ENCODE measurements around the gene ATP2A1.
"Not testable (repeated sequence)": the region's sequence is repeated elsewhere in the genome, so short reads cannot be mapped to it uniquely, and the experiment has no call there.

Gene ATP2A1

GRCh38 chr16:28935924-28936783 is 57.9 kb downstream of the ATP2A1 start:
- DNase-seq (ENCODE audit: low spot score), result peak; percentile 64

GRCh38 chr16:28936784-28937155 is 58.5 kb downstream of the ATP2A1 start:
- no peak for DNase-seq (ENCODE audit: low spot score)

DNA sequence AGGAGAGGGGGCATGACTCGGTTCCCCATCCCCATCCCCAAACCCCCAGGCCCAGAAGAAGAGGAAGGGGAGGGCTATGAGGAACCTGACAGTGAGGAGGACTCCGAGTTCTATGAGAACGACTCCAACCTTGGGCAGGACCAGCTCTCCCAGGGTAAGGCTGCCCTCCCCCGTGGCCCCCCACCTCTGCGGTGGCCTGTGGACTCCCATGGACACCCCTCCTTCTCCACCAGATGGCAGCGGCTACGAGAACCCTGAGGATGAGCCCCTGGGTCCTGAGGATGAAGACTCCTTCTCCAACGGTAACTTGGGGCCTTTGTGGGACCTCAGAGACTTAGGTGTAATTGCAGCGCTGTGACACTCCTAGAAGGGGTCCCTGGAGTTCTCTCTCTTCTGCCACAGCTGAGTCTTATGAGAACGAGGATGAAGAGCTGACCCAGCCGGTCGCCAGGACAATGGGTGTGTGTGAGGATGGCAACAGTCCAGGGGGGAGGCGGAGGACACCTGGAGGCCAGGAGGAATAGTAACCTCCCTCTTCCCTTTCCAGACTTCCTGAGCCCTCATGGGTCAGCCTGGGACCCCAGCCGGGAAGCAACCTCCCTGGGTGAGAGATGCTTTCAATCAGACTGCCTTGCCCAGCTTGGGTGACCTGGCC is 59.1 kb downstream of the ATP2A1 start:
- no peak for DNase-seq (ENCODE audit: low spot score)

GRCh38 chr16:28938721-28939120 is 60.4 kb downstream of the ATP2A1 start:
- no peak for DNase-seq (ENCODE audit: low spot score)

- DNase-seq (ENCODE audit: low spot score), result not testable (repeated sequence)
Measured at GRCh38 chr16:28939825-28940224, 61.5 kb downstream of the ATP2A1 start.

- no peak for DNase-seq (ENCODE audit: low spot score)
Measured at GRCh38 chr16:28943281-28943680, 65.0 kb downstream of the ATP2A1 start.

DNA sequence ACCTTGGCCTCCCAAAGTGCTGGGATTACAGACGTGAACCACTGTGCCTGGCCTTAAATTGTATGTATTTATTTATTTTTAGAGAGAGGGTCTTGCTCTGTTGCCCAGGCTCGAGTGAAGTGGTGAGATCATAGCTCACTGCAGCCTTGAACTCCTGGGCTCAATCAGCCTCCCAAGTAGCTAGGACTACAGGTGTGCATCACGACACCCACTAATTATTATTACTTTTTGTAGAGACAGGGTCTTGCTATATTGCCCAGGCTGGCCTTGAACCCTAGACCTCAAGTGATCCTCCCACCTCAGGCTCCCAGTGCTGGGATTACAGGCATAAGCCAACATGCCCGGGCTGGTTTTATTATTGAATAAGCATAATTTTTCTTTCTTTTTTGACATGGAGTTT is 68.4 kb downstream of the ATP2A1 start:
- no peak for DNase-seq (ENCODE audit: low spot score)

DNA sequence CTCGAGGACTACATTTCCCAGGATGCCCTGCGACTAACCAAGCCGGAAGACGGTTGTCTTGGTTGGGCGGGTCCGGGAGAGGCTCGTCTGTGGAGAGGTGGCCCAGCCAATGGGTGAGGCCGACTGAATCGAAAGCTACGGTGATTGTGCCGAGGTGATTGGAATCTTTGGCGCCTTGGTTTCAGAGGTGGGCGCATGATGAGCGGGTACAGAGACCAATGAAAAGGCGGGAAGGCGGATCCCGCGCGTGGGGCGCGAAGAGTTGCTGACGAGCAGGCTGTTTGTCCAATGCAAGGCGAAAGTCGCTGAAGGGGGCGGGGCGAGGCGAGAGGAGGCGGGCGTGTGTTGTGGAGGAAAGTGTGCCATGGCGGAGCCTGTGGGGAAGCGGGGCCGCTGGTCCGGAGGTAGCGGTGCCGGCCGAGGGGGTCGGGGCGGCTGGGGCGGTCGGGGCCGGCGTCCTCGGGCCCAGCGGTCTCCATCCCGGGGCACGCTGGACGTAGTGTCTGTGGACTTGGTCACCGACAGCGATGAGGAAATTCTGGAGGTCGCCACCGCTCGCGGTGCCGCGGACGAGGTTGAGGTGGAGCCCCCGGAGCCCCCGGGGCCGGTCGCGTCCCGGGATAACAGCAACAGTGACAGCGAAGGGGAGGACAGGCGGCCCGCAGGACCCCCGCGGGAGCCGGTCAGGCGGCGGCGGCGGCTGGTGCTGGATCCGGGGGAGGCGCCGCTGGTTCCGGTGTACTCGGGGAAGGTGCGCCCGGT is 72.5 kb downstream of the ATP2A1 start, which contains the start of gene NFATC2IP:
TSS of gene NFATC2IP (plus strand) at position 290 of the 762 bp plus-strand sequence. CDS start at position 365, 75 bp downstream.
- DNase-seq (ENCODE audit: low spot score), result peak; percentile 99

DNA sequence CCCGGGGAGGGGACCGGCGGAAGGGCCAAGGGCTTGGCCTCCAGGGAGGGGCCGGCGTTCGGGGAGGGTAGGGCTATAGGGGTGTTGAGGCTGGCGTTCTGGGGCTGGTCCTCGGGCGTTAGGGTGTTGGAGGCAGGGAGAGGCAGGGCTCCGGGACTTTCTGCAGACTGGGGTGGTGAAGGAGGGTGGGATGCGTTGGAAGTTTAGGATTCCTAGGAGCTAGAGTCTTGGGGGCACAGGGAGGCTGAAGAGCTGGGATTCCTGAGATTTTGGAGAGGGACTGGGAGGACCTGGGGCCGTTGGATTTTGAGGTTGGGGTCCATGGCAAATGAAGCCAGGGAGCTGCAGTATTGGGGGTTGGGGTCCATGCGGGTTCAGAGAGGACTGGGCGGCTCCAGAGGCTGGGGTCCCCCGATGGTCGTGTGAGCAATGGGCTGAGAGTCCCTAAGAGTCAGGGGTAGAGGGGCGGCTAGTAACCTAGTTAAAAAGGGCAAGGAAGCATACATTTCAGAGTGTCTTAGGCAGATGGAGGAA is 73.2 kb downstream of the ATP2A1 start:
- no peak for DNase-seq (ENCODE audit: low spot score)
